ENCODE results near the gene LCP1. TPM values are rescaled to one million over a fixed set of nuclear protein-coding genes. Genes with fewer than 3 reads are reported as not detected.

Gene LCP1
- total and polyA plus RNA-seq, 2 of the 13 experiments (the other 11 are each of a cell fraction or from before 2014, with no cell fraction given) = 1.6 TPM

DNA sequence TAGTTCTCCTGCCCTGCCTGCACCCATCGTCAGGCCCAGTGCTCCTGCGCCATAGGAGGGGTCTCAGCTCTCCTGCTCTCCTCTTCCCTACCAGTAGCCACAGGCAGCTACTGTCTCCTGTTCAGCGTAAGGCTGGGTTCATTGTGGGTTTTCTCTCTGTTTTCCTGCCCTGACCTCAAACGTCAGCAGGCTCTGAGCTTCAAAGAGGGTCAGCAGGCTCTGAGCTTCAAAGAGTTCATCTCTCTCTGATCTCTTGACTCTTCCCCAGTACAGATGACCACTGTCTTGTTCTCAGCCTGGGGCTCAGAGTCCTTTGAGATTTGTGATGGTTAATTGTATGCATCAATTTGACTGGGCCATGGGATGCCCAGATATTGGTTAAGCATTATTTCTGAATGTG, 72.5 kb downstream of the LCP1 start (continued):
- TF ChIP-seq, protein P1, sequence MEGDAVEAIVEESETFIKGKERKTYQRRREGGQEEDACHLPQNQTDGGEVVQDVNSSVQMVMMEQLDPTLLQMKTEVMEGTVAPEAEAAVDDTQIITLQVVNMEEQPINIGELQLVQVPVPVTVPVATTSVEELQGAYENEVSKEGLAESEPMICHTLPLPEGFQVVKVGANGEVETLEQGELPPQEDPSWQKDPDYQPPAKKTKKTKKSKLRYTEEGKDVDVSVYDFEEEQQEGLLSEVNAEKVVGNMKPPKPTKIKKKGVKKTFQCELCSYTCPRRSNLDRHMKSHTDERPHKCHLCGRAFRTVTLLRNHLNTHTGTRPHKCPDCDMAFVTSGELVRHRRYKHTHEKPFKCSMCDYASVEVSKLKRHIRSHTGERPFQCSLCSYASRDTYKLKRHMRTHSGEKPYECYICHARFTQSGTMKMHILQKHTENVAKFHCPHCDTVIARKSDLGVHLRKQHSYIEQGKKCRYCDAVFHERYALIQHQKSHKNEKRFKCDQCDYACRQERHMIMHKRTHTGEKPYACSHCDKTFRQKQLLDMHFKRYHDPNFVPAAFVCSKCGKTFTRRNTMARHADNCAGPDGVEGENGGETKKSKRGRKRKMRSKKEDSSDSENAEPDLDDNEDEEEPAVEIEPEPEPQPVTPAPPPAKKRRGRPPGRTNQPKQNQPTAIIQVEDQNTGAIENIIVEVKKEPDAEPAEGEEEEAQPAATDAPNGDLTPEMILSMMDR (CRISPR knock-in tag; IDR thresholded peaks at IDR 0.05) = no peak
- TF ChIP-seq ZNF615 (CRISPR knock-in tag; IDR thresholded peaks at IDR 0.05; ENCODE audit: borderline replicate concordance) = no peak
- TF ChIP-seq ZBTB44 (CRISPR knock-in tag; IDR thresholded peaks at IDR 0.05) = no peak
- TF ChIP-seq NR2C2 (CRISPR knock-in tag; IDR thresholded peaks at IDR 0.05; ENCODE audit: borderline replicate concordance) = peak; percentile 83
- TF ChIP-seq NKX3-1 (CRISPR knock-in tag; IDR thresholded peaks at IDR 0.05) = no peak
- no peak for TF ChIP-seq ZNF878 (CRISPR knock-in tag; IDR thresholded peaks at IDR 0.05)
- TF ChIP-seq, protein P2, sequence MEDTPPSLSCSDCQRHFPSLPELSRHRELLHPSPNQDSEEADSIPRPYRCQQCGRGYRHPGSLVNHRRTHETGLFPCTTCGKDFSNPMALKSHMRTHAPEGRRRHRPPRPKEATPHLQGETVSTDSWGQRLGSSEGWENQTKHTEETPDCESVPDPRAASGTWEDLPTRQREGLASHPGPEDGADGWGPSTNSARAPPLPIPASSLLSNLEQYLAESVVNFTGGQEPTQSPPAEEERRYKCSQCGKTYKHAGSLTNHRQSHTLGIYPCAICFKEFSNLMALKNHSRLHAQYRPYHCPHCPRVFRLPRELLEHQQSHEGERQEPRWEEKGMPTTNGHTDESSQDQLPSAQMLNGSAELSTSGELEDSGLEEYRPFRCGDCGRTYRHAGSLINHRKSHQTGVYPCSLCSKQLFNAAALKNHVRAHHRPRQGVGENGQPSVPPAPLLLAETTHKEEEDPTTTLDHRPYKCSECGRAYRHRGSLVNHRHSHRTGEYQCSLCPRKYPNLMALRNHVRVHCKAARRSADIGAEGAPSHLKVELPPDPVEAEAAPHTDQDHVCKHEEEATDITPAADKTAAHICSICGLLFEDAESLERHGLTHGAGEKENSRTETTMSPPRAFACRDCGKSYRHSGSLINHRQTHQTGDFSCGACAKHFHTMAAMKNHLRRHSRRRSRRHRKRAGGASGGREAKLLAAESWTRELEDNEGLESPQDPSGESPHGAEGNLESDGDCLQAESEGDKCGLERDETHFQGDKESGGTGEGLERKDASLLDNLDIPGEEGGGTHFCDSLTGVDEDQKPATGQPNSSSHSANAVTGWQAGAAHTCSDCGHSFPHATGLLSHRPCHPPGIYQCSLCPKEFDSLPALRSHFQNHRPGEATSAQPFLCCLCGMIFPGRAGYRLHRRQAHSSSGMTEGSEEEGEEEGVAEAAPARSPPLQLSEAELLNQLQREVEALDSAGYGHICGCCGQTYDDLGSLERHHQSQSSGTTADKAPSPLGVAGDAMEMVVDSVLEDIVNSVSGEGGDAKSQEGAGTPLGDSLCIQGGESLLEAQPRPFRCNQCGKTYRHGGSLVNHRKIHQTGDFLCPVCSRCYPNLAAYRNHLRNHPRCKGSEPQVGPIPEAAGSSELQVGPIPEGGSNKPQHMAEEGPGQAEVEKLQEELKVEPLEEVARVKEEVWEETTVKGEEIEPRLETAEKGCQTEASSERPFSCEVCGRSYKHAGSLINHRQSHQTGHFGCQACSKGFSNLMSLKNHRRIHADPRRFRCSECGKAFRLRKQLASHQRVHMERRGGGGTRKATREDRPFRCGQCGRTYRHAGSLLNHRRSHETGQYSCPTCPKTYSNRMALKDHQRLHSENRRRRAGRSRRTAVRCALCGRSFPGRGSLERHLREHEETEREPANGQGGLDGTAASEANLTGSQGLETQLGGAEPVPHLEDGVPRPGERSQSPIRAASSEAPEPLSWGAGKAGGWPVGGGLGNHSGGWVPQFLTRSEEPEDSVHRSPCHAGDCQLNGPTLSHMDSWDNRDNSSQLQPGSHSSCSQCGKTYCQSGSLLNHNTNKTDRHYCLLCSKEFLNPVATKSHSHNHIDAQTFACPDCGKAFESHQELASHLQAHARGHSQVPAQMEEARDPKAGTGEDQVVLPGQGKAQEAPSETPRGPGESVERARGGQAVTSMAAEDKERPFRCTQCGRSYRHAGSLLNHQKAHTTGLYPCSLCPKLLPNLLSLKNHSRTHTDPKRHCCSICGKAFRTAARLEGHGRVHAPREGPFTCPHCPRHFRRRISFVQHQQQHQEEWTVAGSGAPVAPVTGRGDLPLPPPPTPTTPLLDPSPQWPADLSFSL (CRISPR knock-in tag; IDR thresholded peaks at IDR 0.05) = no peak
- TF ChIP-seq PAF1 (CRISPR knock-in tag; IDR thresholded peaks at IDR 0.05) = no peak
- TF ChIP-seq, protein P3, sequence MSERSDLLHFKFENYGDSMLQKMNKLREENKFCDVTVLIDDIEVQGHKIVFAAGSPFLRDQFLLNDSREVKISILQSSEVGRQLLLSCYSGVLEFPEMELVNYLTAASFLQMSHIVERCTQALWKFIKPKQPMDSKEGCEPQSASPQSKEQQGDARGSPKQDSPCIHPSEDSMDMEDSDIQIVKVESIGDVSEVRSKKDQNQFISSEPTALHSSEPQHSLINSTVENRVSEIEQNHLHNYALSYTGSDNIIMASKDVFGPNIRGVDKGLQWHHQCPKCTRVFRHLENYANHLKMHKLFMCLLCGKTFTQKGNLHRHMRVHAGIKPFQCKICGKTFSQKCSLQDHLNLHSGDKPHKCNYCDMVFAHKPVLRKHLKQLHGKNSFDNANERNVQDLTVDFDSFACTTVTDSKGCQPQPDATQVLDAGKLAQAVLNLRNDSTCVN (CRISPR knock-in tag; IDR thresholded peaks at IDR 0.05; ENCODE audit: borderline replicate concordance) = peak; percentile 45; the same call in 1 of the 2 replicates
- TF ChIP-seq KLF13 (CRISPR knock-in tag; IDR thresholded peaks at IDR 0.05) = no peak
- no peak for TF ChIP-seq ZNF224 (CRISPR knock-in tag; IDR thresholded peaks at IDR 0.05)
- TF ChIP-seq, protein P4, sequence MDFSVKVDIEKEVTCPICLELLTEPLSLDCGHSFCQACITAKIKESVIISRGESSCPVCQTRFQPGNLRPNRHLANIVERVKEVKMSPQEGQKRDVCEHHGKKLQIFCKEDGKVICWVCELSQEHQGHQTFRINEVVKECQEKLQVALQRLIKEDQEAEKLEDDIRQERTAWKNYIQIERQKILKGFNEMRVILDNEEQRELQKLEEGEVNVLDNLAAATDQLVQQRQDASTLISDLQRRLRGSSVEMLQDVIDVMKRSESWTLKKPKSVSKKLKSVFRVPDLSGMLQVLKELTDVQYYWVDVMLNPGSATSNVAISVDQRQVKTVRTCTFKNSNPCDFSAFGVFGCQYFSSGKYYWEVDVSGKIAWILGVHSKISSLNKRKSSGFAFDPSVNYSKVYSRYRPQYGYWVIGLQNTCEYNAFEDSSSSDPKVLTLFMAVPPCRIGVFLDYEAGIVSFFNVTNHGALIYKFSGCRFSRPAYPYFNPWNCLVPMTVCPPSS (IDR thresholded peaks at IDR 0.05) = no peak
- TF ChIP-seq MED13 (CRISPR knock-in tag; IDR thresholded peaks at IDR 0.05) = no peak
- TF ChIP-seq ZNF253 (CRISPR knock-in tag; IDR thresholded peaks at IDR 0.05; ENCODE audit: borderline replicate concordance) = no peak
- peak; percentile 60 to 77; a peak in 3 of 4 replicates for TF ChIP-seq POLR2A (IDR thresholded peaks at IDR 0.05; ENCODE audit: insufficient read depth in 1 of 2, low read depth in 2 of 2, low read length in 2 of 2)
- no peak for TF ChIP-seq ZNF138 (CRISPR knock-in tag; IDR thresholded peaks at IDR 0.05; ENCODE audit: low read depth)
- no peak for TF ChIP-seq PAX8 (CRISPR knock-in tag; IDR thresholded peaks at IDR 0.05; ENCODE audit: borderline replicate concordance)
- 0 out of 2 replicates have a peak, but pooled peaks have one; percentile 33 for TF ChIP-seq SMAD3 (CRISPR knock-in tag; IDR thresholded peaks at IDR 0.05)
- peak; percentile 74 for TF ChIP-seq CCAR2 (optimal IDR thresholded peaks at IDR 0.05; ENCODE audit: low read depth, low read length)
